Naive thymus-derived CD8-positive, alpha-beta T cell (primary cell): ENCODE measurements around the gene PHOSPHO1. TPM values are rescaled to one million over a fixed set of nuclear protein-coding genes. Genes with fewer than 3 reads are reported as not detected.

Experiments used
- ATAC-seq, 2 donors: fragments of 150-1000 bp; cut with Tn5 transposase in 1 of 2; sonication (Bioruptor Pico), chemical (Tn5 transposase) in 1 of 2; 1 replicate in 1 of 2; 2 replicates in 1 of 2; pipeline ENCODE4 v1.10.0; 2021; ENCODE audit warnings: mild to moderate bottlenecking in 2 of 2, moderate library complexity in 2 of 2
- POLR2A ChIA-PET: fragments of 350-600 bp; sonication (Branson Sonifier 250); formaldehyde crosslinking; loops from one replicate; lab custom pipeline; 2021; ENCODE audit warnings: antibody characterized with exemption; lab: Charles Lee
- DNase-seq, 10 donors: peaks; one replicate each; pipeline versions ENCODE4 v3.0.0 to v3.0.0-alpha.2; 2020 to 2022
- H3K27ac Mint-ChIP-seq, 10 donors: one replicate each; pipeline ENCODE4 v1.8.0; 2020 to 2022; ENCODE audit warnings: mild to moderate bottlenecking in 10 of 10, mixed read lengths in 10 of 10, moderate library complexity in 4 of 10, inconsistent platforms in 1 of 10
- H3K27me3 Mint-ChIP-seq, 5 donors: one replicate each; pipeline ENCODE4 v1.8.0; 2021 to 2022; ENCODE audit warnings: mixed read lengths in 5 of 5
- H3K36me3 Mint-ChIP-seq, 3 donors: one replicate each; pipeline ENCODE4 v1.8.0; 2020 to 2022; ENCODE audit warnings: mixed read lengths in 3 of 3, mild to moderate bottlenecking in 2 of 3, inconsistent platforms in 1 of 3
- H3K4me1 Mint-ChIP-seq, 4 donors: one replicate each; pipeline ENCODE4 v1.8.0; 2021 to 2022; ENCODE audit warnings: mixed read lengths in 4 of 4
- H3K4me3 Mint-ChIP-seq, 10 donors: one replicate each; pipeline ENCODE4 v1.8.0; 2020 to 2022; ENCODE audit warnings: mild to moderate bottlenecking in 10 of 10, mixed read lengths in 10 of 10, moderate library complexity in 6 of 10, inconsistent platforms in 1 of 10
- H3K9me3 Mint-ChIP-seq, 9 donors: one replicate each; pipeline ENCODE4 v1.8.0; 2020 to 2022; ENCODE audit warnings: mixed read lengths in 9 of 9, mild to moderate bottlenecking in 3 of 9, inconsistent platforms in 1 of 9, moderate library complexity in 1 of 9
- polyA plus RNA-seq, 3 donors: library from polyadenylated mRNA; unstranded; fragments of 300-500 nt; fragmentation: Illumina TruSeq; gene quantifications; one replicate each; pipeline ENCODE4 v1.2.3, GENCODE V29; 2021
- total RNA-seq, 8 experiments: library from RNA in 2 of 8; stranded (reverse) in 2 of 8; gene quantifications; one replicate each; pipeline ENCODE4 v1.2.3 and lab custom pipeline; 2021 to 2026

Gene PHOSPHO1
- total and polyA plus RNA-seq, 5 experiments from 2014 or later = 0.25 to 0.62 (median 0.35) TPM; not detected in 2

DNA sequence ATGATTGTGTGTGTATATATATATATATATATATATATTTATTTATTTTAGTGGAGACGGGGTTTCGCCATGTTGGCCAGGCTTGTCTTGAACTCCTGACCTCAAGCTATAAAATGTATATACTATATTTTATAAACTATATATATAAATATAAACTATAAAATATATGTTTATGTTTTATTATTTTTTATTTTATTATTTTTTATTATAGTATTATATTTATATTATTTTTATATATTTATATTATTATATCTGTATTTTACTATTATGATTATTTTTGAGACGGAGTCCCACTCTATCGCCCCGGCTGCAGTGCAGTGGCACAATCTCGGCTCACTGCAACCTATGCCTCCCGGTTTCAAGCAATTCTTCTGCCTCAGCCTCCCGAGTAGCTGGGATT lies 10.5 kb upstream of the PHOSPHO1 start:
- Mint-ChIP-seq H3K27me3 (peaks cover 0 to 5% (median 0%) of the 10 kb centered on the region in 5 donors), H3K27ac (no peak overlapping the region), H3K4me3 (no peak overlapping the region), H3K36me3 (peaks cover 0 to 5% (median 0%) of the 10 kb centered on the region in 3 donors), H3K9me3 (no peaks in the 10 kb centered on the region), H3K4me1 (no peaks in the 10 kb centered on the region)
- ATAC-seq = no peak
- no peak for DNase-seq
- POLR2A ChIA-PET = interaction anchor here (0.6 kb wide), 1 partner anchor 10 kb away, joined by 3 read pairs; no protein-coding TSS in a partner anchor

DNA sequence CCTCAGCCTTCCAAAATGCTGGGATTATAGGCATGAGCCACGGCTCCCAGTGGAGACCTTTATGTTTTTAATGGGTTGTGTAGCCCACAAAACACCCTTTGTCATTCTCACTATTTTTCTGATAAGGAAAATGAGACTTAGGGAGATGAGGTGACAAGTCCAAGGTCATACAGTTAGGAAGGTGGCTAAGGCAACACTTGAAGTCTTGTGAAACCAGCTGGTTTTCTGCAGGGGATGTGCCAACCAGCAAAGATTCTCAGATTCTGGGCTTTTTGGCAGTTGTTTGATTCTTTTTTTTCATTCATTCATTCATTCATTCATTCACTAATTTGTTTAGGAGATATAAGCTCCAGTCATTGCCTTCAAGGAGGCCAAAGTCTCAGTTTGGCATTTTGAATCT lies 10.0 kb upstream of the PHOSPHO1 start:
- POLR2A ChIA-PET = no interaction called here
- no peak for DNase-seq
- H3K9me3 Mint-ChIP-seq = no peaks in the 10 kb centered on the region
- peaks cover 0 to 5% (median 0%) of the 10 kb centered on the region in 5 donors for H3K27me3 Mint-ChIP-seq
- H3K4me3 Mint-ChIP-seq = no peak overlapping the region
- no peaks in the 10 kb centered on the region for H3K4me1 Mint-ChIP-seq
- peaks cover 0 to 5% (median 0%) of the 10 kb centered on the region in 3 donors for H3K36me3 Mint-ChIP-seq
- no peak for ATAC-seq
- no peak overlapping the region for H3K27ac Mint-ChIP-seq

DNA sequence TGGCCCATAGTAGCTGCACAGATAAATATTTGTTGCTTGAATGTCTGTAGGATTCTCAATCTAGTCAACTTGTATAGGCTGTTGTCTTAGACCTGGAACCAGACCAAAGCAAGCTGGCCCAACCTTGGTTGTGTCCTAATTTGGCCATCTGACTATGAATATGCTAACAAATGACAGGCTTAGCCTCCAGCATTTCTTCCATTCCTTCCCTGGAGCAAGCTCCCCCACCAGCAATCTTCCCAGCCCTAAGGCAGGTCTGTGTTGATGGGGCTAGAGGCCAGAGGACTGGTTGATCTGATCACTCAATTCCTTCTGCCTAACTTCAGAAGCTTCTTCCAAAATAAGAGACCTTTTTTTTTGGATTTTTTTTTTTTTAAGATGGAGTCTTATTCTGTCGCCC lies 9.4 kb upstream of the PHOSPHO1 start:
- H3K36me3 Mint-ChIP-seq = peaks cover 0 to 5% (median 0%) of the 10 kb centered on the region in 3 donors
- DNase-seq = no peak
- no peaks in the 10 kb centered on the region for H3K4me1 Mint-ChIP-seq
- H3K9me3 Mint-ChIP-seq = no peaks in the 10 kb centered on the region
- no peak for ATAC-seq
- H3K4me3 Mint-ChIP-seq = no peak overlapping the region
- no peak overlapping the region for H3K27ac Mint-ChIP-seq
- H3K27me3 Mint-ChIP-seq = peaks cover 0 to 3% (median 0%) of the 10 kb centered on the region in 5 donors
- POLR2A ChIA-PET = no interaction called here

DNA sequence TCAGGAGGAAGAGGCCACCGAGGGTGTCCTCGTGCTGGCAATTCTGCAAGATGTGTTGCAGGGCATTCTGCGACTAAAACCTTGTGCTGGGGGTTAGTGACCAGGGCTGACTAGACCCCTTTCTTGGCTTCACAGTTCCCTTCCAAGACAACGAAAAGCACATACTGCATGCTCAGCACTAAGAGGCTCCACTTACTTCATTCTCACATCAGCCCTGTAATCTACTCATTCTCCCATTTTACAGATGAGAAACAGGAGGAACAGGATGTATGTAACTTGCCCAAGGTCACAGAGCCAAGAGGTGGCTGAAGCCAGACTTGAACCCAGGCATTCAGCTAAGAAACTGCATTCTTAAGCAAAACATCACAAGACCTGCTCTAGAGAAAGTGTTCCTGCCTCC lies 5.3 kb upstream of the PHOSPHO1 start:
- Mint-ChIP-seq H3K4me3 (no peak overlapping the region), H3K36me3 (peaks cover 0 to 5% (median 0%) of the 10 kb centered on the region in 3 donors), H3K27ac (no peak overlapping the region), H3K9me3 (no peaks in the 10 kb centered on the region), H3K27me3 (peaks cover 0 to 7% (median 0%) of the 10 kb centered on the region in 5 donors), H3K4me1 (peaks cover 2 to 10% (median 8%) of the 10 kb centered on the region in 4 donors)
- ATAC-seq (no peak), DNase-seq (no peak)
- POLR2A ChIA-PET = no interaction called here

DNA sequence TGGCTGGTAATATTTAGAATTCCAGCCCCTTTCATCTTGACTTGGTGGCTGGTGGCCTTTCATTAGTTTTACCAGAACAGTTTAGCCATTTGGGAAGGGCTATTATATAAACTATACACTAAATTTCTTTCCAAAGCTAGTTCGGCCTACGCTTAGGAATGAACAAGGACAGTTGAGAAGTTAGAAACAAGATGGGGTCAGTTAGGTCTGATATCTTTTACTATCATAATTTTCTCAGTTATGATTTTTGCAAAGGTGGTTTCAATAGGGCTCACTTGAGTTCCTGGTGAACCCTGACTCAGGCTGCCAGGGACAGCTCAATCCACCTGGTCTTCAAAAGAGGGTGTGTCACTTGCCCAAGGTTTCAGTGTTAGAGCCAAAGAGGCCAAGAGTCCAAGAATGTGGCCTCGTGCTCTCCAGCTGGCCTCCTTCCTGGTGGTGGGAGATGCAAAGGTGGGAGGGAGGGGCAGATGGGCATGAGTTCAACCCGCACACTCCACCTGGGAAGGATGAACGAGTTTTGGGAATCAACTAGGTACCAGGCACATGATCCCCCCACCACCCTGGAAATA lies 4.0 kb upstream of the PHOSPHO1 start:
- no peak overlapping the region for H3K27ac Mint-ChIP-seq
- no peaks in the 10 kb centered on the region for H3K9me3 Mint-ChIP-seq
- no peak for DNase-seq
- peaks cover 3 to 21% (median 9%) of the 10 kb centered on the region in 4 donors for H3K4me1 Mint-ChIP-seq
- H3K4me3 Mint-ChIP-seq = no peak overlapping the region
- peaks cover 0 to 5% (median 0%) of the 10 kb centered on the region in 3 donors for H3K36me3 Mint-ChIP-seq
- POLR2A ChIA-PET = interaction anchor here (0.8 kb wide), 1 partner anchor 136 kb away, joined by 4 read pairs; no protein-coding TSS in a partner anchor
- ATAC-seq = no peak
- H3K27me3 Mint-ChIP-seq = peaks cover 0 to 6% (median 0%) of the 10 kb centered on the region in 5 donors

DNA sequence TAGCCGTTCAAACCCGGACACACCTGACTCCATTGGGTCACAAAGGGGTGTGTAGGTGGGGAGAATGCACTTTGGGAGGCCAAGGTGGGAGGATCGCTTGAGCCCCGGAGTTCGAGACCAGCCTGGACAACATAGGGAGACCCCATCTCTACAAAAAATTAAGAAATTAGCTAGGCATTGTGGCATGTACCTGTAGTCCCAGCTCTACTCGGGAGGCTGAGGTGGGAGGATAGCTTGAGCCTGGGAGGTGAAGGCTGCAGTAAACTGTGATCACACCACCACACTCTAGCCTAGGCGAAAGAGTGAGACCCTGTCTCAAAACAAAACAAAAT lies 942 bp upstream of the PHOSPHO1 start:
- POLR2A ChIA-PET = interaction anchor here (0.5 to 0.6 kb wide), 2 partner anchors 10 to 55 kb away, joined by 3 read pairs; no protein-coding TSS in a partner anchor
- H3K27ac Mint-ChIP-seq = peak overlapping the region in 5 of 10 donors; percentile 75 to 92 (median 87)
- peak overlapping the region; percentile 73 to 94 (median 89) for H3K4me3 Mint-ChIP-seq
- DNase-seq (no peak), ATAC-seq (no peak)
- H3K36me3 Mint-ChIP-seq = no peaks in the 10 kb centered on the region
- H3K4me1 Mint-ChIP-seq = peaks cover 8 to 32% (median 23%) of the 10 kb centered on the region in 4 donors
- no peaks in the 10 kb centered on the region for H3K9me3 Mint-ChIP-seq
- H3K27me3 Mint-ChIP-seq = peaks cover 0 to 5% (median 0%) of the 10 kb centered on the region in 5 donors

DNA sequence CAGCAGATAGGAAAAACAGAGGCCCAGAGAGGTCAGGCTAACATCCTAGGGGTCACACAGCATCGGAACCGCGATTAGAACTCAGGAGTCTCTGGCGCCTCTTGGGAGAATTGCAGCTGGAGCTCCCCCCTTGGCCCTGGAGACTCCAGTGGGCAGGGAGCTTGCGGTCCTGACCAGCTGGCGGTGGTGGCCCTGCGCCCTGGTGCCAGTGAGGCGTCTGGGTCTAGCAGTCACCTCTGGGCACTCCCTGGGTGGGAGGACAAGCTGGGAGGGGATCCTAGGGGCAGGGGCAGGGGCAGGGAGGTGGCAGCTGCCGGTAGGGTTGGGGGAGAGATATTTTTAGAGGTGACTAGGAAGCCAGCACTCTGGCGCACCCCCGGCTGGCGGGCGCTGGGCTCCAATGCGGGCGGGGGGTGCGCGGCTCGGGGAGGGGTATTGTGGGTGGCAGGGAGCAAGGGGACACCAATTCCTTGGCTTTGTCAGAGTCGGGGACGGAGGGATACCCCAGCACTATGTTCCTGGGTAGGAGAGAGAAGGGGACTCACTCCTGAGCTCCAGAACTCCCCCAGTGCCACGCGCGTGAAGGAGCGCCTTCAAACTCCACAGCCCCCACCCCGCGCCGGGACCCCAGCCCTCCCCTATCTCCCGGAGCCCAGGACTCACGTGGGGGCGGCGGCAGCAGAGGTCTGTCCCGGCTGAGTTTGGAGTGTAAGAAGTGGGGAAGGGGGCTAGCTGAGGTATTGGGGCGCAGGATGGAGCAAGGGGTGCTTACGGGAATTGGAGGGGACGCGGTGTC lies 584 bp downstream of the PHOSPHO1 start:
- Mint-ChIP-seq H3K4me1 (peaks cover 12 to 33% (median 28%) of the 10 kb centered on the region in 4 donors), H3K36me3 (no peaks in the 10 kb centered on the region), H3K9me3 (no peaks in the 10 kb centered on the region), H3K4me3 (peak overlapping the region; percentile 73 to 94 (median 89)), H3K27ac (peak overlapping the region in 6 of 10 donors; percentile 44 to 84 (median 80)), H3K27me3 (peaks cover 0 to 5% (median 0%) of the 10 kb centered on the region in 5 donors)
- no peak for DNase-seq
- POLR2A ChIA-PET = interaction anchor here (1.2 to 7.4 kb wide), 5 partner anchors 13 to 50 kb away, joined by 3 to 41 read pairs (median 6); no protein-coding TSS in a partner anchor
- peak; percentile 1 to 9 for ATAC-seq

DNA sequence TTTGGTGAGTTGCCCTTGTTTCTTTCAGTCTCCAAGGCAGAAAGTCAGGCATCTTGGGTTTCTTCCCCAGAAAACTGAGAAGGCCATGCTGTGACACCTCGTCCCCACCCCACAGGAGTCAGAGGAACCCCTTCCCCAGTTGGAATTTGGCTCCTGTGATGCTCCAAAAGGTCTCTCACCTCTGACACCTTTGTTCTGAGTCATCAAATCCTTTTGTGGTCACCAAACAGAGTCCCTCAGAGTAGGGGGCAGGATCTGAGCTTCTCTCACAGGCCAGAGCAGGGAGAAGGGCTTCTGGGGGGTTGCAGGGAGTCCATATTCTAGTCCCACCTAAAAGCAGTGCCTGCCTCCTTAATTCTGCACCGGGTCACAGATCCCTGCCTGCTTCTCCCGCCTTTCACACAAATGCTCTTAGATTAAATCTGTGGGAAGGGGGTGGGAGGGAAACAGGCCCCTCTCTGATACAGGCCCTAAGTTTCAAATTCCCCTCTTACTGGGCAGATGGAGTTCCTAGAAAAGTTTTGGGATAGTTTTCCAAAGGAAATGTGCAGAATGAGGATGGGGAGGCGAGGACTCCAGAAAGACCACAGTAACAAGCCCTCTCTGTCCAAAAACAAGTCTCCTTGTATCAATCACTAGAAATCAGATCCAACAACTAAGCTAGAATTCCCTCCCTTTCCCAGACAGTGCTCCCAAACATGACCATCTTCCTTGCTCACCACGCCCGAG lies 1.3 kb downstream of the PHOSPHO1 start:
- DNase-seq (no peak), ATAC-seq (no peak)
- POLR2A ChIA-PET = interaction anchor here (1.2 to 8.9 kb wide), 6 partner anchors 12 to 49 kb away, joined by 3 to 112 read pairs (median 12); no protein-coding TSS in a partner anchor
- H3K27me3 Mint-ChIP-seq = peaks cover 0 to 5% (median 0%) of the 10 kb centered on the region in 5 donors
- no peaks in the 10 kb centered on the region for H3K9me3 Mint-ChIP-seq
- H3K4me3 Mint-ChIP-seq = peak overlapping the region; percentile 45 to 92 (median 80)
- no peaks in the 10 kb centered on the region for H3K36me3 Mint-ChIP-seq
- H3K4me1 Mint-ChIP-seq = peaks cover 18 to 40% (median 33%) of the 10 kb centered on the region in 4 donors
- H3K27ac Mint-ChIP-seq = peak overlapping the region in 7 of 10 donors; percentile 44 to 84 (median 80)

DNA sequence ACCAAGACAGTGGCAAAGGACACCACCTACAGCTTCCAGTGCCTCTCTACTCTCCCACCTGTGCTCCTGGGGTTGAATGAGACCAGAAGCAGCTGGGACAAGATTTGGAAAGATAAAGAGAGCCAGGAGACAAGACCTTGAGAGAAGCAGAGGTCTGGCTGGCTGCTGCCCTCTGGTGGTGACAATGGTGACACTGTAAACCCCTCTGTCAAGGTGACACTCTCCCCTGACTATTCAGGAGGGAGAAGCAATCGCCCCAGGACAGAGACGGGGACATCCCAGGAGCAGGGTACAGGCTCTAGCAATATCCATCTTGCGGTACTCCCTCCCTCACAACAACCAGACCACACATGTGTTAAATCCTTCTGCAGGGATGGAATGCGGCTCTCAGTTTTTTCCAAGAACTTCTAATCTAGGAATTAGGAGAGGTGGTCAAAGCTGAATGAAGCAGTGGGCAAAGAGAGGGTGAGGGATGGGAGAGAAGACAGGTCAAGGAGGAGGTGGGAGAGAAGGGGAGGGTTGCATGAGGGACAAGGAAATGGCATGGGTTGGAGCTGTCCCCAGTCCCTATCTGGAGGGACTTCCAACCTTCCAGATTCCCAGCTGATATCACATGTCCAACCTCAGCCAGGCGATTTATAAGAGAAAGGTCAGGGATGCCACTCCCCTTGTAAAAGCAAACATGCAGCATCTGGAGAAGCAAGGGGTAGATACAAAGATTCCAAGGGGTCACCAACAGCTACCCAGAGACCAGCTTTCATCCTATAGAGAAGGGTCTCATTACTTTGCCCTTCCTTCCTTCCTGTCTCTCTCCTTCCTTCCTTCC lies 2.9 kb downstream of the PHOSPHO1 start:
- Mint-ChIP-seq H3K4me3 (peak overlapping the region in 4 of 10 donors; percentile 16 to 60 (median 50)), H3K9me3 (no peaks in the 10 kb centered on the region), H3K4me1 (peaks cover 25 to 56% (median 46%) of the 10 kb centered on the region in 4 donors), H3K27ac (peak overlapping the region in 4 of 10 donors; percentile 33 to 88 (median 62)), H3K36me3 (peaks cover 0 to 4% (median 0%) of the 10 kb centered on the region in 3 donors), H3K27me3 (peaks cover 0 to 3% (median 0%) of the 10 kb centered on the region in 5 donors)
- ATAC-seq = peak; percentile 29 to 37
- POLR2A ChIA-PET = interaction anchor here (0.8 to 8.9 kb wide), 5 partner anchors 11 to 47 kb away, joined by 3 to 112 read pairs (median 20); no protein-coding TSS in a partner anchor
- peak; percentile 60 to 90 (median 73) for DNase-seq

DNA sequence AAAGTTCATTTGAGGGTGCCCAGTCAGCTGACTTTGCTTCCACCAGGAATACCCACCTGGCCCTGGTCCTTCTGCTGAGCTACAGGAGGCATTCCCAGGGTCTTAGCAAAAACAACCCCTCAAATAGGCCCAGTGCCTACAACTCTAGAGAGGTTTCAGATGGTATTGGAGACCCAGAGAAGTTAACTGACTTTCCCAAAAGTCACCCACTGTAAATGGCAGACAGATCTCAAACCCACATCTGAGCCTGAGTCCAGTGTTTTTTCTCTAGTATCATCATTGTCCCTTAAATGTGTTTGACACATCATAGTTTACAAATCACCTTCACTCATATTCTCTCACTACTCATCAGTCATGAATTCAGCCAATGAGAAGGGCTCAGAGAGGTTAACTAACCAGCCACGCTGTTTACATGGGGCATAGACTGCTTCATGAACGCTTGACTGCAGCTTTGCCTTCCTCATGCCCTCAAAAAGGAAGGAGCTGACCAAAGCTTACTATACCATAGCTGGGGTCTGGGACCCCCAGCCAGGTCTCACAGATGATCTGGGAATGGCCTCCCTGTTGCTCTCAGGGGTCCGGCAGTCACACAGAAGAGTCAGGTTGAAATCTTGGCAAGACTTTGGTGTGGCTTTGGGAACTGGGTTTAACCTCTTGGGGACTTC lies 3.7 kb downstream of the PHOSPHO1 start:
- no peaks in the 10 kb centered on the region for H3K9me3 Mint-ChIP-seq
- peaks cover 26 to 59% (median 50%) of the 10 kb centered on the region in 4 donors for H3K4me1 Mint-ChIP-seq
- H3K4me3 Mint-ChIP-seq = peak overlapping the region in 1 of 10 donors; percentile 60
- ATAC-seq (no peak), DNase-seq (no peak)
- peaks cover 0 to 3% (median 0%) of the 10 kb centered on the region in 5 donors for H3K27me3 Mint-ChIP-seq
- peaks cover 0 to 11% (median 2%) of the 10 kb centered on the region in 3 donors for H3K36me3 Mint-ChIP-seq
- POLR2A ChIA-PET = interaction anchor here (0.6 to 8.9 kb wide), 7 partner anchors 10 to 48 kb away, joined by 3 to 112 read pairs (median 6); no protein-coding TSS in a partner anchor
- H3K27ac Mint-ChIP-seq = peak overlapping the region in 4 of 10 donors; percentile 33 to 88 (median 62)
